ENCODE data around the gene EHMT1.

DNA sequence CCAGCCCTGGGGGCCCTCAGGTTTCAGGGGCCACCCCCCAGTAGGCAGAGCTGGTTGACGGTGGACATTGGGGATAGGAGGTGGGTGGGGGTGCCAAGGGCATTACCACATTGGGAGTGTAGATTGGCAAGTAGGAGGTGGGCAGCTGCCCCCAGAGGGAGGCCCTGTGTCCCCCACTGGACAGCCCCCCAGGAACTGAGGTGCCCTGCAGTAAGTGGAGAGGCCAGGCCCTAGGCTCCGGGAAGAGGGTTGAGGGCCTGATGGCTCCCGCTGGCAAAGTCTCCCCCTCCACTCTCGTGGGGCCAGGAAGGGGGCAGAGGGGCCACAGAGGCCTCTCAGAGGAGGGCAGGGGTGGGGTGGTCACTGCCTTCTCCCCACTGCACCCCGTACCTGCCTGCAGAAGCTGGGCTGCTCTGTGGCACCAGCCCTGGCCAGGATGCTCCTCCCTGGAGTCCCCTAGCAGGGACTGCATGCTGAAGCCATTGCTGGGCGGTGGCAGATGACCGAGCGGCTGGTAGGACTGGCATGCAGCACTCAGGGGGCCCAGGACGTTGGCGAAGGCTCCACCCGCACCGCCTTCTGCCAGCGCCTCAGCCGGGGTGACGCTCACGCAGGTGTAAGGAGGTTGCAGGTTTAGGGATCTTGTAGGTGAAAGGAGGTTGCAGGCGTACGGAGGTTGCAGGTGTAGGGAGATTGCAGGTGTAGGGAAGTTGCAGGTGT, 169.1 kb downstream of the EHMT1 start:
- TF ChIP-seq, protein P1, sequence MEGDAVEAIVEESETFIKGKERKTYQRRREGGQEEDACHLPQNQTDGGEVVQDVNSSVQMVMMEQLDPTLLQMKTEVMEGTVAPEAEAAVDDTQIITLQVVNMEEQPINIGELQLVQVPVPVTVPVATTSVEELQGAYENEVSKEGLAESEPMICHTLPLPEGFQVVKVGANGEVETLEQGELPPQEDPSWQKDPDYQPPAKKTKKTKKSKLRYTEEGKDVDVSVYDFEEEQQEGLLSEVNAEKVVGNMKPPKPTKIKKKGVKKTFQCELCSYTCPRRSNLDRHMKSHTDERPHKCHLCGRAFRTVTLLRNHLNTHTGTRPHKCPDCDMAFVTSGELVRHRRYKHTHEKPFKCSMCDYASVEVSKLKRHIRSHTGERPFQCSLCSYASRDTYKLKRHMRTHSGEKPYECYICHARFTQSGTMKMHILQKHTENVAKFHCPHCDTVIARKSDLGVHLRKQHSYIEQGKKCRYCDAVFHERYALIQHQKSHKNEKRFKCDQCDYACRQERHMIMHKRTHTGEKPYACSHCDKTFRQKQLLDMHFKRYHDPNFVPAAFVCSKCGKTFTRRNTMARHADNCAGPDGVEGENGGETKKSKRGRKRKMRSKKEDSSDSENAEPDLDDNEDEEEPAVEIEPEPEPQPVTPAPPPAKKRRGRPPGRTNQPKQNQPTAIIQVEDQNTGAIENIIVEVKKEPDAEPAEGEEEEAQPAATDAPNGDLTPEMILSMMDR (IDR thresholded peaks at IDR 0.05; ENCODE audit: poor library complexity), result no peak
- TF ChIP-seq EZH2phosphoT487 (IDR thresholded peaks at IDR 0.05; ENCODE audit: low read depth, severe bottlenecking, unreplicated experiment) (no peak), EZH2 (IDR thresholded peaks at IDR 0.05; ENCODE audit: borderline replicate concordance) (no peak)
